Ishikawa (cell line): ENCODE data around the gene PCDH9.

Source experiments
- EGR1 ChIP-seq: IDR thresholded peaks from 2 replicates; pipeline ENCODE4 v1.6.1; 2012
- EP300 ChIP-seq: IDR thresholded peaks from 2 replicates; pipeline ENCODE4 v1.6.1; 2012; ENCODE audit warnings: borderline replicate concordance
- FOXM1 ChIP-seq: IDR thresholded peaks from 2 replicates; pipeline ENCODE4 v1.6.1; 2012; ENCODE audit warnings: low read depth, borderline replicate concordance
- TF ChIP-seq, protein P1 (sequence below): IDR thresholded peaks from 2 replicates; pipeline ENCODE4 v1.6.1; 2012
- TF ChIP-seq, protein P2 (sequence below): IDR thresholded peaks from 2 replicates; pipeline ENCODE4 v1.6.1; 2012; ENCODE audit warnings: low read depth, mild to moderate bottlenecking

DNA sequence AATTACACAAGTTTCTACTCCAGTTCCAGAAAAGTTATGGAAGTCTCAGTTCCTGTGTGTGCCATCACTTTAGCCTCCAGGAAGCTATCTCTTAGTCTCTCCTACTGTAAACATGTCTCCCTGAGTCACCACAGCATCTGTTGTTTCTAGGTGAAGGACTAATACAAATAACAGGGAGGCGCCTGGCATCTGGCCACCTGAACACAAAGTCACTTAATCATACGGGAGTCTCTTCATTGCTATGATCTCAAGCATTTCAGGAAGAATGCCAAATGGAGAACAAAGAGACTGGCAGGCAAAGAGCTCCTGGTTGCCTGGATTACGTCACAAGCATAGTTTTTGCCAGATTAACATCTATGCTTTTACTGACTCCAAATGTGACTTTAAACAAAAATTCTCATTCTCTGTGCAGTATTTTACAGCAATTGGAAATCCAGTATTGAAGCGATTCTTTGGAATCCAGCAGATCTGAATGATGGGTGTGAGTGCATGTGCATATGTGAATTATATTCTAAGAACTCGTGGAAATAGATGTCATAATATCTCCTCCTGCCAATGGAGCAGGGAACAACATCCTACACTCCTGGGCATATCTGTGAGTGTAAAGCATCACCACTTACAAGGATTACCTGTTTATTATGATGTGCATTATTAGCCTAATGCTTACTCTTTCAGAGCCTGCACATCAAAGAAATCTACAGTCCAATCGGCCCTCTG is 572.8 kb downstream of the PCDH9 start:
- no peak for TF ChIP-seq FOXM1
- TF ChIP-seq, protein P1, sequence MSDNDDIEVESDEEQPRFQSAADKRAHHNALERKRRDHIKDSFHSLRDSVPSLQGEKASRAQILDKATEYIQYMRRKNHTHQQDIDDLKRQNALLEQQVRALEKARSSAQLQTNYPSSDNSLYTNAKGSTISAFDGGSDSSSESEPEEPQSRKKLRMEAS: no peak
- TF ChIP-seq, protein P2, sequence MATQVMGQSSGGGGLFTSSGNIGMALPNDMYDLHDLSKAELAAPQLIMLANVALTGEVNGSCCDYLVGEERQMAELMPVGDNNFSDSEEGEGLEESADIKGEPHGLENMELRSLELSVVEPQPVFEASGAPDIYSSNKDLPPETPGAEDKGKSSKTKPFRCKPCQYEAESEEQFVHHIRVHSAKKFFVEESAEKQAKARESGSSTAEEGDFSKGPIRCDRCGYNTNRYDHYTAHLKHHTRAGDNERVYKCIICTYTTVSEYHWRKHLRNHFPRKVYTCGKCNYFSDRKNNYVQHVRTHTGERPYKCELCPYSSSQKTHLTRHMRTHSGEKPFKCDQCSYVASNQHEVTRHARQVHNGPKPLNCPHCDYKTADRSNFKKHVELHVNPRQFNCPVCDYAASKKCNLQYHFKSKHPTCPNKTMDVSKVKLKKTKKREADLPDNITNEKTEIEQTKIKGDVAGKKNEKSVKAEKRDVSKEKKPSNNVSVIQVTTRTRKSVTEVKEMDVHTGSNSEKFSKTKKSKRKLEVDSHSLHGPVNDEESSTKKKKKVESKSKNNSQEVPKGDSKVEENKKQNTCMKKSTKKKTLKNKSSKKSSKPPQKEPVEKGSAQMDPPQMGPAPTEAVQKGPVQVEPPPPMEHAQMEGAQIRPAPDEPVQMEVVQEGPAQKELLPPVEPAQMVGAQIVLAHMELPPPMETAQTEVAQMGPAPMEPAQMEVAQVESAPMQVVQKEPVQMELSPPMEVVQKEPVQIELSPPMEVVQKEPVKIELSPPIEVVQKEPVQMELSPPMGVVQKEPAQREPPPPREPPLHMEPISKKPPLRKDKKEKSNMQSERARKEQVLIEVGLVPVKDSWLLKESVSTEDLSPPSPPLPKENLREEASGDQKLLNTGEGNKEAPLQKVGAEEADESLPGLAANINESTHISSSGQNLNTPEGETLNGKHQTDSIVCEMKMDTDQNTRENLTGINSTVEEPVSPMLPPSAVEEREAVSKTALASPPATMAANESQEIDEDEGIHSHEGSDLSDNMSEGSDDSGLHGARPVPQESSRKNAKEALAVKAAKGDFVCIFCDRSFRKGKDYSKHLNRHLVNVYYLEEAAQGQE: no peak
- TF ChIP-seq EGR1: no peak
- peak; percentile 54; the same call in 1 of the 2 replicates for TF ChIP-seq EP300
